GM23248 (cell line): ENCODE data around the gene SMARCA2.

ENCODE experiments used
- EZH2 ChIP-seq: fragments of 200-600 bp; sonication (generic); IDR thresholded peaks from 2 replicates; pipeline ENCODE4 v1.6.1; 2018; ENCODE audit warnings: antibody characterized with exemption, mild to moderate bottlenecking; ENCODE audit not compliant: insufficient read depth, poor library complexity, severe bottlenecking
- EZH2phosphoT487 ChIP-seq: fragments of 200-600 bp; sonication (generic); IDR thresholded peaks from 2 replicates; pipeline ENCODE4 v1.6.1; 2018; ENCODE audit warnings: antibody characterized with exemption, moderate library complexity, mild to moderate bottlenecking, low read depth; ENCODE audit not compliant: insufficient read depth

GRCh38 chr9:2047916-2048315 is 32.8 kb downstream of the SMARCA2 start:
- no peak for TF ChIP-seq EZH2
- no peak for TF ChIP-seq EZH2phosphoT487
